ENCODE measurements around the gene LMOD1.
A peak's percentile ranks its signal among the peaks of the same experiment; 100 is the strongest.
"Not testable (repeated sequence)": the region's sequence is repeated elsewhere in the genome, so short reads cannot be mapped to it uniquely, and the experiment has no call there.

LMOD1 gene

DNA sequence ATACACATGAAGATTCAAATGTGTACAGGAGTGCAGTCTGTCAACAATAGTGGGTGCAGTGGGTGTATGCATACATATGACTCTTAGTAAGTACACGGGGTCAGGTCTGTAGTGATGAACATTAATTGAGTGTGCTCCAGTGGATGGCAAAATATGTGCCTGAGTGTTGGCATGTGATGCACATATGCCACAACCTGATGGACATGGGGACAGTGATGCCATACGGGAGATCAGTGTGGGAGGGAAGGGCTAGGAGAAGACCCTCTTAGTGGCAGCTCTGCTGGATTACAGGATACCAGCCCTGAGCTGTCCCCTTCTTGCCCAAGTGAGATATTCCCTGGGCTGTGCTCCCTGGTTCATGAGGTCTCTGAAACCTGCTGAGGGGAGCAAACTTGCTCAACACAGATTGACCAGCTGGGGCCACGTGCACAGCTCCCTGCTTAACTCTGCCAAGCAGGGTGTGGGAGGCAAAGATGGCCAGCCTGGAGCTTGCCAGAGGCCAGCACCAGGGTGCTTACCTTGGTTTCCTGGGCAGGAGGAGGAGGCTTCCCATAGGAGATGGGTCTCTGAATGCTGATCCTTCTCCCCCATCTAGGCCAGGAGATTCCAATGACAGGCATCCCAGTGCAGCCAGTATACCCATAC lies 55.4 kb downstream of the LMOD1 start:
- no peak for DNase-seq

DNA sequence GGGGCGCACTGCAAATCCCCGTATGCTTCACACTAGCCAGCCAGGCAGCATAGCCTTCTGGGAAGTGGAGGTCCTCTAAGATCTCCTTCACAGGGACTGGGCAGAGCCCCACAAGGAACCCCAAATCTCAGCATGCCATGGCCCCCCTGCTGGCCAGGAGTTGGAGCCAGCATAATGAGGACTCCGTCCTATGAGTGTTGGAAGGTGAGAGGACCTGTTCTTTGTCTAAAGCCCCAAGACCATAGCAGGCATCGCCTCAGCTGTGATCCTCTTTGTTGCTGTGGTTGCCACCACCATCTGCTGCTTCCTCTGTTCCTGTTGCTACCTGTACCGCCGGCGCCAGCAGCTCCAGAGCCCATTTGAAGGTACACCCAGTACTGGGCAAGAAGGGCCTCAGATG lies 56.1 kb downstream of the LMOD1 start:
- no peak for DNase-seq

DNA sequence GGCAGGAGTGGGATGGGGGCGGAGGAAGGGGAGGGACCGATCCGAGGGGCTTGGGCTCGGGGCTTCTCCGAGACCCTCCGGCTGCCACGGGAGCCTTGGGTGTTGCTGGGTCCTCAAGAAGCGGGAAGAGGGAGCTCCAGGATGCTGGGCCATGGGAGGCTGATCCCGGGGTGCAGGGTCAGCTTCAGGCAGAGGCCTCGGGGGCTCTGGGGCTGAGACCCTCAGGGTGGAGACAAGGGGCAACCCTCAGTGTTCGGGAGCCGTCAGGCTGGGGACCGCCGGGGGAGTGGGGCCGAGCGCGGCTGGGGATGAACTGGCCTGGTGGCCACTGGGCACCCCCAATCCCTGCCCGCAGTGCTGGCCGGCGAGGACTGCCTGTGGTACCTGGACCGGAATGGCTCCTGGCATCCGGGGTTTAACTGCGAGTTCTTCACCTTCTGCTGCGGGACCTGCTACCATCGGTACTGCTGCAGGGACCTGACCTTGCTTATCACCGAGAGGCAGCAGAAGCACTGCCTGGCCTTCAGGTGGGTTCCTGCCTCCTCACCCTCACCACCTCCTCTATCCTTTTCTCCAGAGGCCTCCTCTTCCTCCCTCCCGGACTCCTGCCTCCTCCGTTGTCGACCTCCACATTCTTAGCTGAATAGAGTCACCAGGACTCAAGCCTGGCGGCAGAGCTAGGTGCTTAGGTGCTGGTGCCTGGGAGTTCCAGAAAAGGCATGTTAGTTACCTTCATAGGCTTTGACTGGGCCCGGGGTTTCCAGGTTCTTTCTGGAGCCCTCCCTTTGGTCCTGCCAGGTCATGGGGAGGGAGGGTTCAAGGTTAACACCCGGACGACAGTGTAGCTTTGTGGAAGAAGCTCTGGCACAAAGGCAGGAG lies 57.0 kb downstream of the LMOD1 start:
- peak; percentile 48 for DNase-seq

DNA sequence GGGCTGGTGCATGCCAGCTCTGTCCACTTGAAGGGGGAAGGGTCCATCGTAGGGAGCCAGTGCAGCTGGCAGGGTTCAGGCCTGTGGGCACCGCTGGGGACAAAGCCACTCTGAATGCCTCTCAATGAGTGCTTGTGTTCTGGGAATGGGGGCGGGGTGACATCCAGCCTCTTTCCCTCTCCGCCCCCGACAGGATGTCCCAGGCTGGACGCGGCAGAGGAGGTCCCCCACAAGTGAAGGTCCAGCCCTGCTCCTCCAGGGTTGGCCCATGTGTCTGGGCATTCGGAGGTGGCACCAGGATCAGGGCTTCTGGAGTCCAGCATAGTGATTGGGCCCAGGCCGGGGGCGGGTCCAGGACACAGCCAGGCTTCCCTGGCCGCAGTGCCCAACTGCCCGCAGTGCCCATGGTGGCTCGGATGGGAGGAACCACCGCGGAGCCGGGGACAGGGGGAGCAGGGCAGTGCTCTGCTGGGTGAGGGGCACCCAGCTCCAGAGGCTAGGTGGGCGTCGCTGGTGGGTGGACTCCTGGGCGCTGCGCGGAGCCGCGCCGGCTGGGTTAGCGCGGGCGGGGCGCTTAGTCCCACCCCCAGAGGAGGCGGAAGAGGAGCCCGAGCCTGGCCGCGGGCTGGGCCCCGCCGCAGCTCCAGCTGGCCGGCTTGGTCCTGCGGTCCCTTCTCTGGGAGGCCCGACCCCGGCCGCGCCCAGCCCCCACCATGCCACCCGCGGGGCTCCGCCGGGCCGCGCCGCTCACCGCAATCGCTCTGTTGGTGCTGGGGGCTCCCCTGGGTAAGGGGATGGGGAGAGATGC lies 57.9 kb downstream of the LMOD1 start, which contains the start of gene SHISA4:
SHISA4 (plus strand) TSS at position 617 of the 808 bp plus-strand sequence; CDS start at position 714, 97 bp downstream.
- peak; percentile 86 for DNase-seq

DNA sequence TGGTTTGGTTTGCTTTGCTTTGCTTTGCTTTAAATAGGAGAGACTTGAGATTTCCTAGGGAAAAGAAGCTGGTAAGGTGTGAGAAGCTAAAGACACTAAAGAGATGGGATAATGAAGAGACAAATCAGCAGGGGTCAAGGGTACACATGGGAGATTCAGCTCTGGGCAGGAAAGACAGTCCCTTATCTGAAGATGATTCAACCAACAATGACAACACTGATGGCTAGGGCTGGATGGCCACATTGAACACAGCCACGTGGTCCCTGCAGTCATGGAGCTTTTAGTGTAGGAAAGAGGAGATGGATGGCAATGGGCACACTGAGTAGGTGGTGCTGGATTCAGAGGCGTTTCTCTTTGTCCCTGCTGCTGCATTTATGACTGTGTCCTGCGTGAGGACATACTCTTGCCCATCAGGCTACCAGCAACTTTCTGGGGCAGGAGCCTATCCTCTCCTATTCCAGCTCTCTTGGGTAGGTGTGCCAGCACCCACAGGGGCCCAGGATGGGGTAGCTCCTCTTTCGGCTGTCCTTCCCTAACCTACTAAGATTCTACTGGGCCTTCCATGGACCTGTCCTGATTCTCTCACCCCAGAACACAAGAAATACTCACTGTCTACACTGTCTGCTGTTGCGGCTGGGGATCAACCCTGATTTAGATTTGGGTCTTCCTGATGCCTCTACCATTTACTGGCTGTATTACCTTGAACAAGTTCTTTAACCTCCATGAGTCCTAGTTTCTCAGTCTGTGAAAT lies 59.1 kb downstream of the LMOD1 start:
- no peak for DNase-seq

DNA sequence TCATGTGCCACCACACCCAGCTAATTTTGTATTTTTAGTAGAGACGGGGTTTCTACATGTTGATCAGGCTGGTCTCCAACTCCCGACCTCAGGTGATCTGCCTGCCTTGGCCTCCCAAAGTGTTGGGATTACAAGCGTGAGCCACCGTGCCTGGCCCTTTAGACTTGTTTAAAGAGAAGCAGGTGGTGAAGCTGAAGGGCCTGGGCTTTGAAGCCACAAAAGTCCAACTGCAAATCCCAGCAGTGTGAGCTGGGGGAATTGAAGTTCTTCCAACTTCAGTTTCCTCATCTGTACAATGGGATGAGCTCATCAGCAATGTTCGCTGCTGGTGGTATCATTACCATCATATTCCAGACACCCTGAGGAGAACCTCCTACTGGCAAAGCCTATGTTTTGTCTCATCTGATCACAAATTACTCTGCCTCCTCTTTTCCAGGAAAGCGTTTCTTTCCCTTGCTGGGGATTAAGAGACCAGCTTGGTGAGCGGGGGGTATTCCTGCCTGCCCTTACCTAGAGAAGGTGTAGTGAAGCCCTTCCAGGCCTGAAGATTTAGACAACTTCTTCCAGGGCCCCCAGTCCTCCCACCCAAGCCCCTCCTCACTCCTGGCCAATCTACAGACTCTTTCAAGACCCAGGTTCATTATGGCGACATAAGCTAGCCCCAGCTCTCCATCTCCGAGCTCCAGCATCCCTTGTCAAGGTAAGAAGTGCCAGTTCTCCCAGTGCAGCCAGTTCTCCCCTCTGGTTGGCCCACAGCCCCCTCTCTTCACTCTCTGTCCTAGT lies 60.1 kb downstream of the LMOD1 start:
- DNase-seq = no peak

DNA sequence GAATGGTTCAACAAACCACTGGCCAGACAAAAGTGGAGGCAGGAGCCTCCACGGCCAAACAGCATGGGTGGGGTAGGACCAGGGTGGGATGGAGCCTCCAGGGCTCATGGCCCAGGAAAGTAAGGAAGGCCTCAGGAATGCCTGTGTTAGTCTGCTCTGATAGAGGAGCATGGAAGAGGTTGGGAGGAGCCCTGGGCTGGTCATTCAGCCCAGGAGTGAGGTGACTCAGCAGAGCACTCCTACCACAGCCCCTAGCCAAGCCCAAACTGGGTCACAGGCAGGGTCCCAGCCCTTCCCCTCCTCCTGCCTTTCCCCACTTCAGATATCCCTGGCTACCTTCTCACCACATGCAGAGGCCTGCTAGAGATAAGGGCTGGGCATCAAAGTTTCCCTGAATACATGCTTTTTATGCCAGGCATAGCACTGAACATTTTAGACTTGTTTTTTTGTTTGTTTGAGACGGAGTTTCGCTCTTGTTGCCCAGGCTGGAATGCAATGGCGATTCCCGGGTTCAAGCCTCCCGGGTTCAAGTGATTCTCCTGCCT lies 60.7 kb downstream of the LMOD1 start:
- peak; percentile 64 for DNase-seq

DNA sequence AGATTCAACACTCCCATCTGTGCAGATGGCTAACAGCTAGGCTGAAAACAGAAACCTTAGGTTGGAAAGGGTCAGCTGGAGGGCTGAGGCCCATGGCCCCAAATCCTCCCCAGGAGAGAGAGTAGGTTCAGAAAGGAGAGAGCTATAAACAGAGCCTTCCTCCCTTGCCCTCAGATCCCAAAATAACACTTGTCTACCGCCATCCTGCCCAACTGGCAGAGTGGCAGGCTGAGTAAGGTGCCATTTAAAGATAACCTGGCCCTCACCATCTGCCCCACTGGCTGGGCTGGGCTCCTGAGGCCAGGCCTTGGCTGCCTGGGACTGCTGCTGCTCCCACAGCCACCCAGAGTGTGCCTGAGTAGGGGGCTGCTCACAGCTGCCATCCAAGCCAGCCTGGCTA lies 61.9 kb downstream of the LMOD1 start:
- DNase-seq = no peak

DNA sequence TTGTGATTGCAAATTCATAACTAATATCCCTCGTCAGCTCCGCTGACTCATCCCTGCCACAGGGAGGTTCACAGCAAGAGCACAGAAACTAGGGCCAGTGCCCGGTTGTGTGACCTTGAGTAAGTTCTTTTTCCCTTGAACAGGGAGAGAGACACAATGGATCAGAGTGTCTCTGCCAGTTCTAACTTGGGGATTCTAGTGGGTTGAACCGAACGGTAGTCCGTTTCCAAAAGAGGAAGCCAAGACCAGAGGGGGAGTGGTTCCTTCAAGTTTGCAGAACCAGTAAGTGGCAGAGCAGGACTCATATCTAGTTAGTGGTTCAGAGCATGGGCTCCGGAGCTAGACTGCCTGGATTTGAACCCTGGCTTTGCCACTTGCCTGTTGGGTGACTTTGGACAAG lies 62.6 kb downstream of the LMOD1 start:
- peak; percentile 28 for DNase-seq

DNA sequence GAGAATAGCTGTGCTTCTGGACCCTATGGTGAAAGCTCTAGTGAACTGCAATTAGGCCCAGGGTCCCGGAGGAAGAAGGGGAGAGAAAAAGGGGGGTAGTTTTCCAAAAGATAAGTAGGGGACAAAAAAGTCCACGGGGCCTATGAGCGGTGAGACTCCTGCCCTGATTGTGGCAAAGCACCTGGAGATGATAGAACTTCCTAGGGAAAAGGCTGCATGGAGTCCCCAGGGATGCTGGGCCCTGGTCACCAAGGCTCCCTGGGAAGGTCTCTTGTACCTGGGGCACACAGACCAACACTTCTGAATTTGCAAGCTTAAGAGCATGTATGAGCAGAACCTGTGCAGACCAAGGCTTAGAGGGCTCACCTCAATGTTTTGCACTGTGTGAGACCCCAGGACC lies 63.1 kb downstream of the LMOD1 start:
- no peak for DNase-seq

DNA sequence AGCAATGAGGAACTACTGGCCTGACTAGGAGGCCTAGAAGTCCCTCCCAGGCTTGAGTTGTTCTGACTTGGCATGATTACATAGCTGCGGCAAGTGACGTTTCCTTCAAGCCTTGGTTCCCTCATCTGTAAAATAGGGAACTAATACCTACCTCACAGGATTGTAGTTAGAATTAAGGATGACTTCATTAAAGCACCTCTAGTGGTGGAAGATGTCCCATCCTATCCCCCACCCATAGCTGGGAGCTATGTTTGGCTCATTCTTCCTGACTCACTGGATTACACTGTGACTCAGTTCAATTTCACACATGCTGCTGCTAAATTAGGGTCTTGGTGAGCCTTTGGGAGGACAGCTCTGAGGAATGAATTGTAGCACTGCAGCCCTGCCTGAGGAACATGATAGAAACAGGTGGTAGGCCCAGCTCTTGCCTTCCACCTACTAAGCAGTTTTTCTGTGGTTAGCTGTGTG lies 63.6 kb downstream of the LMOD1 start:
- DNase-seq = no peak

DNA sequence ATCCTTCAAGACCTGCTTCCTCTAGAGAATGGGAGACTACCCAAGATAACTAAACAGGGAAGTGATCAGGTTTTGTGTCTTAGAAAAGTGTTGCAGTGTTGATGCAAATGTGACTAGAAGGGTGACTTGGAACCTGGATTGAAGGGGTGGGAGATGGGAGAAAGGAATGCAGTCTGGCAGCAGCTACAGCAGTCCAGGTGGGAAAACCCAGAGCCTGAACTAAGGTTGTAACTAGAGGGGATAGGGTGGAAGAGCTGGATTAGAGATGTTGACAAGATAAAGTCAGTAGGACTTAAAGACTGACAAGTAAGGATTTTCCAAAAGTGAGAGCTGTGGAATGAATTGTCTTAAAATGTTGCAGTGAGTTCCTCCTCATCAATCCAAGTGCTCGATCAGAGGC lies 64.7 kb downstream of the LMOD1 start:
- DNase-seq = no peak

DNA sequence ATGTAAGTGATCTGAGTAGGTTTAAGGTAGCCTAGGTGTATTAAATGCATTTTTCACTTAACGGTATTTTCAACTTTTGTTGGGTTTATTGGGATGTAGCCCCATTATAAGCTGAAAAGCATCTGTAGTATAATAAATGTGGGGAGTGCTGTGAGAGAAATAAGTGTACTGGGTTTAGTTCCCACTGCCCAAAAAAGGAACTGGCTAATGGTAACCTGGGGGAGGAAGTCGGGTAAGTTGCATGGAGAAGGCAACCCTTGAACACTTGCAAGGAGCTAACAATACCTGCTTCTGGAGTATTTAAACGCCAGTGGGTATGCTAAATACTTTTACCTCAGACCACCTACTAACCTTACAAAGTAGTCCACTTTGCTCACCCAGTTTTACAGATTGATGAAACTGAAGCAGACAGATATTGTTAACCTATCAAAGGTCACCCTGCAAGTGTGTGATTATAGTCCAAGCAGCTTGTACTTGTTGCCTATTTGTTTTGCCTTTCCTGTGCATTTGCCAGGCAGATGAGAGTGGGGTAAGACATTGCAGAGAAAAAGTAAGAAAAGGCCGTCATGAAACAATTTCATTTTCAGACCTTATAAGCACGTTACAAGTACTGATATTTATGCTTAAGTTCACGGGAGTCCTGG lies 65.3 kb downstream of the LMOD1 start:
- DNase-seq = no peak

DNA sequence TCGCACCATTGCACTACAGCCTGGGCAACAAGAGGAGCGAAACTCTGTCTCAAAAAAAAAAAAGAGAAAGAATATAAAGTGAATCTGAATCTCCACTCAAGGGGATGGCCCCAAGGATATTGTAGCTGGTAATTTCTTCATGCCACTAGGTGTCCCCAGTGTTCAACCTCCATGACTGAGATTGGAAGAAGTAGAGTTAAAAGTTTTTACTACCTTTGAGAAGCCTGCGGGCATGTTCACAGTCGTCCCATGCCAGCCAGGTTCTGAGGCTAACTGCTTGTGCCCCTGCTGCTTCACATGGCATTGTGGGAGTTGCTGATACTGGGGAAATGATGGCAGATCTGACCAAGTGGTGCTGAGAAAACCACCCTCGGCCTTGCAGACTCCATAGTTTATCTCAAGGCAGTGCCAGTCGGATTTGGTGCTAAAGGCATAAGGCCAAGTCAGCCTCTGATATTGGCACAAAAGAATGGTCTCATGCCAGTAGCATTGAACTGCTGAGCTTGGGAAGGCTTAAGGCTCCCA lies 68.4 kb downstream of the LMOD1 start:
- peak; percentile 58 for DNase-seq

DNA sequence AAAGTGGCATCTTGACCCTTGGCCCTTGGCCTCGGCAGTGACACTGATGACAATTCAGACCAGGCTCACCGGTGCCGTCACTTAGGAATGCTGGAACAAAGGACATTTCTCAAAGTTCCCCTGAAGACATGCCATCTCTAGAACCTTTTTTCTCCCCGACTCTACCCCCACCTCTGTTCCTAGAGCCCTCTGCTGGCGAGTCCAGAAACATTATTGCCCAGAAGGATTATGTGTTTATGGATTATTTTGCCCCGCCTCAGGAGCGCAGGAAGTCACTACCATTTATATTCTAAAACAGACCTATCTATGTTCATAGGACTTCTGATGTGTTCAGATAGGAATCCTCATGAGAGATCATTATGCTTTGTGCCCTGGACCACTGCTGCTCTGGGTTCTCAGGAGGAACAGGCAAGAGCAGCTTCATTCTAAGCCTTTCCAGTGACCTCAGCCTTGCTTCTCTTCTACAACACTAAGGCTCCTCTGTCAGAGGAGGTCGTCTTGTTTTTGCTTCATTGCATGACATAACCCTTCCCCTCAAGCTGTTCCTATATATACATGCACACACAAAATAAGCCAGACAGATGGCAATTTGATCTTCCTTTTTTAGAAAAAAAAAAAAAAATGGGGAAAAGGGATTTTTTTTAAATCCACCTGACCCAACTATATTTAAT lies 70.1 kb downstream of the LMOD1 start:
- peak; percentile 26 for DNase-seq

DNA sequence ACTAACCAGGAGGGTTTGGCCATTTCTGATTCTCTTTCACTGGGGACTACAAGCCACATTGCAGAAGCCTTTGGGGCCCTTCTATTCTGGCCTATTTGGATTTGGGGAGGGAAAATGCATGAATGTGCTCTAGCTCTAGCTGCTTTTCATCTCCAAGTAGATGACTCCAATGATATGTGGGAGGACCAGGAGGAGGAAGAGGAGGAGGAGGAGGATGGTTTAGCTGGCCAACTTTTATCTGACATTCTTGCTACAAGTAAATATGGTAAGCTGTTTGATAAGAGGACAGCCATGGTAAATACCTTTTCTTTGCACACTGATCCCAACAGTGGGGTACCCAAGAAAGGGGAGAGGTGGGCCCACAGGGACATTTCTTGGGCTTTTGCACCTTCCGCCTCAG lies 71.7 kb downstream of the LMOD1 start:
- no peak for DNase-seq

DNA sequence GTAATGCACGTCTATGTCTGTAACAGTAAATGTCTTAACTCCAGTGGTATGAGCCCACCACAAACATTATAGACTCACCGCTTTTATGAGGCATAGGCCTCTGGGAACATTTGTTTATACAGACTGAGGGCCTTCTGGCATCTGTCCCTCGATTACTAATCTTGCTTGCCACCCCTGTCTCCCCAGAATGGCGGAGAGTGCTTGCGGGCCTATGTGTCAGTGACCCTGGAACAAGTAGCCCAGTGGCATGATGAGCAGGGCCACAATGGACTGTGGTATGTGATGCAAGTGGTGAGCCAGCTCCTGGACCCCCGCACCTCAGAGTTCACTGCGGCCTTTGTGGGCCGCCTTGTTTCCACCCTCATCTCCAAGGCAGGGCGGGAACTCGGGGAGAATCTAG lies 76.0 kb downstream of the LMOD1 start:
- DNase-seq = no peak

DNA sequence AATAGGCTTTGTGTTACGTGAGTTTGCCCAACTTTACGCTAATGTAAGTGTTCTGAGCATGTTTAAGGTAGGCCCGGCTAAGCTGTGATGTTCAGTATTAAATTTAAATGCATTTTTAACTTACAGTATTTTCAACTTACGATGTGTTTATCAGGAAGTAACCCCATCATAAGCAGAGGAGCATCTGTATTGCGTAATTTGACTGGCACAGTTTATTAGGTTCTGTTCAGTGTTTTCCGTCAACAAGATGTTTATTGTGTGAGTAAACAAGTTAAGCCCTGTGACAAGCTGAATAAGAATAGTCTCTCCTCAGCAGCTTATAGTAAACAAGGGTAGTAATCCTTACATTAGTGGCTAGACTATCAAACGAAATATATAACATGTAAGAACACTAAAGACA lies 84.9 kb downstream of the LMOD1 start:
- no peak for DNase-seq

DNA sequence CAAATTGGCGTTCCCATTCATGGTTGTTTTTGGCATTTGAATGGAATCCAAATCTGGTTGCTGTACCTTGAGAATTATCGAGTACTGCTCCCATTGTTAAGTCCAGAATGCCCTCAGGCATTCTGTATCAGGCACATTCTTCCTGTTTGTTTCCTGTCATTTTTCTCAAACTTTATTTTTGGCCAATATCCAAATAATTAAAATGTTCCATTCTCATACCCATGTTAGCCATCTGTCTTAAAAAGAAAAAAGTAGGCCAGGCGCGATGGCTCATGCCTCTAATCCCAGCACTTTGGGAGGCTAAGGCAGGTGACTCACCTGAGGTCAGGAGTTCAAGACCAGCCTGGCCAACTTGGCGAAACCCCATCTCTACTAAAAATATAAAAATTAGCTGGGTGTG lies 86.9 kb downstream of the LMOD1 start:
- DNase-seq = no peak

DNA sequence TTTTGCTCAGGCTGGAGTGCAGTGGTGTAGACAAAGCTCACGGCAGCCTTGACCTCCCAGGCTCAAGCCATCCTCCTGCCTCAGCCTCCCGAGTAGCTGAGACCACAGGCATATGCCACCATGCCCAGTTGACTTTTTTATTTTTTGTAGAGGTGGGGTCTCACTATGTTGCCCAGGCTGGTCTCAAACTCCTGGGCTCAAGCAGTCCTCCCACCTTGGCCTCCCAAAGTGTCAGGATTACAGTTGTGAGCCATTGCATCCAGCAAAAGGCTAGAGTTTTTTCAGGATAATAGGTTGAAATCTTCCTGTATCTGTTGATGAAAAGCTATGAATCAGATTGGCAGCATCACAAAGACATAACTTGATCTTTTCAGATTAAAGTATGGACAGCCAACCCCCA lies 89.6 kb downstream of the LMOD1 start:
- not testable (repeated sequence) for DNase-seq

Data from DMS53 (cell line).